HG03025 (cell line): Measurements from ENCODE around the gene BEGAIN.

Experiments used
- ATAC-seq: cut with Tn5 transposase; IDR thresholded peaks from one replicate; pipeline ENCODE4 v1.9.1; 2021; ENCODE audit warnings: mild to moderate bottlenecking, moderate library complexity; ENCODE audit not compliant: unreplicated experiment, low FRiP score

BEGAIN gene

GRCh38 chr14:100539766-100540140, 47.5 kb downstream of the BEGAIN start:
- ATAC-seq: no peak

GRCh38 chr14:100539003-100539660, 48.1 kb downstream of the BEGAIN start:
- no peak for ATAC-seq

DNA sequence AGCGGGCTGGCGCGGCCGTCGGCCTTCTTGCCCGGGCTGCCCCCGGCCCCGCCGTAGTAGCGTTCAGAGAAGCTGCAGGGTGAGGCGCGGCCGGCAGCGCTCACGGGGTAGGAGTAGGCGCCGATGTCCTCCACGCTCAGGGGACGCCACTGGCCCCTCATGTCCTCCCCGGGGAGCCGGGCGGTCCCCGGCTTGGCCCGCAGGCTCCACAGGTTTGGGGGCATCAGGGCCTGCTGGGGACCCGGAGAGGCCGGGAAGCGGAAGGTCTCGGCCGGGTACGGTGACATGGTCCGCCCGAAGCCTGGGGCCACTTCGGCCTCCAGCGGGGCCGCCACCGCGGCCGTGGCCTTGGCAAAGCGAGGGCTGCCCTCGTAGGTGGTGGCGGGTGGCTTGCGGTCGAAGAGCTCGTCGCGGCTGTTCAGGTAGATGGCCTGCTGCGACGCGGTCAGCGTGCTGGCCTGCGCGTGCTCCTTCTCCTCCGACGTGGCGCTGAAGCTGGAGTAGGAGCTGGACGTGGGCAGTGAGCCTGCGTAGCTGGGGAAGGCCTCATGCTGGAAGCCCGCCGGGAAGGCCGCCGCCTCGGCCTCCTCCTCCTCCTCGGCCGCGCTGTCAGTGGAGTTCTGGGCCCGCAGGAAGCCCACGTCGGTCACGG, 48.7 kb downstream of the BEGAIN start:
- no peak for ATAC-seq

DNA sequence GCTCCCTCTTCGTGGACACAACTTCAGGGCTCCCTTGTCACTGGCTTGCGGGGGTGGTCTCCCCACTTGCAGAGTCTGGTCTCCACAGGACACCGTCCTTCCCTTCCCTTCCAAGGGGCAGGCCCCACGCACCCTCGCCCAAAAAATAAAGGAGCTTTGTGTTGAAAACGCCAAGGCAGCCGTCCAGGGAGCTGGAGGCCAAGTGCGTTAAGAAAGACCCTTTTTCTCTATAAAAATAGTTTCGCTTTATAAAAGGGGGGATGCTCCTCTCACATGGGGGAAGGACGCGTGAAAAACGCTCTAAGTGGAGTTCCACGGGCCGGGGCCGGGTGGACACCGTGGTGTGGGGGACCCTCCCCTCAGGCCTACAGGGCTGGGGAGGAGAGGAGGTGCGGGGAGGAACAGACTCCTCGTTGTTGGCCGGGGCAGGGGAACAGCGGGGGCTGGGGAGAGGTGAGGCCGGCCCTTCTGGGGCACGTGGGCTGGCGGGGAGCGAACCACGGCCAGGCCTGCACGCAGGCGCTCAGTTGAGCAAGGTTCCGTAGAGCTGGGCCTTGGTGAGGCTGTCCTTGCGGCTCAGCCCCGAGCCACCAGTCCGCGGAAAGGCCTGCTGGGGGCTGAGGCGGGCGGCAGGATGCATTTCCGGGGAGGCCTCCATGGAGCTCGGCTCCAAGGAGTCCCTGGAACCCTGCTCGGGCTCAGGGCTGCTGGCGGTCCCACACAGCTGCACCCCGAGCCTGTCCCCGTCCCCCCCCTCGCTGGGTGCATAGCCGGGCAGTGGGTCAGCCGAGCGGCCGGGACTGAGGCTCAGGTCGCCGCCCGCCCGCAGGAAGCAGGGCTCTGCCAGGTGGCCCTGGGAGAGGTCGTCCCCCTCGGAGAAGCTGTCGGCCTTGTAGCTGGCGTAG, 49.5 kb downstream of the BEGAIN start:
- no peak for ATAC-seq

- ATAC-seq: no peak
These were observed 50.3 kb downstream of the BEGAIN start for GRCh38 chr14:100536721-100537445.

- ATAC-seq: no peak
These were observed 51.1 kb downstream of the BEGAIN start for GRCh38 chr14:100536121-100536510.

DNA sequence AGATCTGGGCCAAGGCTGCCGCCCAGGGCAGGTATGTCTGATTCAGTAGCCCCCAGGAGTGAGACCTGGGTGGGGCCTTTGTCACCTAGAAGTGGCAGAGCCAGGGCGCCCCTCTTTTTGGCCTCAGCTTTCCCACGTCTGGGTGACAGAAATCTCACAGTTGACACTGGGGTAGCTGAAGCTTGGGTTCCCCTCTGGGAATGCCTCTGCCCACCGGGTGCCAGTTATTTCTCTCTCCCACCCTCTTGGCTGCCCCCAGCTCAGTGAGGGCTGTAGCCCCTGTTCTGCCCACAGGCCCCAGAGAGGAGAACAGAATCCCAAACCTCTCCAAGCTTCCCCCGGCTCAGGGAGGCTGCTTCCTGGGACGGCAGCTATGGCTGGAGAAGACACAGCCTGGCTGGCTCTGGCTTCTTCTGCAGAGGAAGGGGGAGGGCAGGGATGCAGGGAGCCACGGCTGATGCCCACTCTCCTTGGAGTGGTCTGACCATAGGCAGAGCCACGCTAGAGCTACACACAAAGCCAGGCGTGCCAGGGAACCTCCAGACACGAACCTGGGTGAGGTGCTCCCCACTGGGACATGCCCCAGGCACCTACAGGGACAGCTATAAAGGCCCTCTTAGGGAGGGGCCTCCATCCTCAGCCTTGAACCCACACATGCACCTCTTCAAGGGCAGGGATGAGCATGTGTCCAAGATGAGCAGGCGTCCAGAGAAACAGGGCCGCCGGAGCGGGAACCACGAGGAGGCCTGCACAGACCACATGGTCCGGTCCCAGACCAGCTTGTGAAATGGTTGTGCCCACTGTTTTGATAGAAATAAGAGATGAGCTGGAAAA, 51.7 kb downstream of the BEGAIN start:
- ATAC-seq: no peak

- no peak for ATAC-seq
These were observed 52.5 kb downstream of the BEGAIN start for GRCh38 chr14:100534528-100535286.

GRCh38 chr14:100533656-100534485, 53.3 kb downstream of the BEGAIN start:
- ATAC-seq: no peak

DNA sequence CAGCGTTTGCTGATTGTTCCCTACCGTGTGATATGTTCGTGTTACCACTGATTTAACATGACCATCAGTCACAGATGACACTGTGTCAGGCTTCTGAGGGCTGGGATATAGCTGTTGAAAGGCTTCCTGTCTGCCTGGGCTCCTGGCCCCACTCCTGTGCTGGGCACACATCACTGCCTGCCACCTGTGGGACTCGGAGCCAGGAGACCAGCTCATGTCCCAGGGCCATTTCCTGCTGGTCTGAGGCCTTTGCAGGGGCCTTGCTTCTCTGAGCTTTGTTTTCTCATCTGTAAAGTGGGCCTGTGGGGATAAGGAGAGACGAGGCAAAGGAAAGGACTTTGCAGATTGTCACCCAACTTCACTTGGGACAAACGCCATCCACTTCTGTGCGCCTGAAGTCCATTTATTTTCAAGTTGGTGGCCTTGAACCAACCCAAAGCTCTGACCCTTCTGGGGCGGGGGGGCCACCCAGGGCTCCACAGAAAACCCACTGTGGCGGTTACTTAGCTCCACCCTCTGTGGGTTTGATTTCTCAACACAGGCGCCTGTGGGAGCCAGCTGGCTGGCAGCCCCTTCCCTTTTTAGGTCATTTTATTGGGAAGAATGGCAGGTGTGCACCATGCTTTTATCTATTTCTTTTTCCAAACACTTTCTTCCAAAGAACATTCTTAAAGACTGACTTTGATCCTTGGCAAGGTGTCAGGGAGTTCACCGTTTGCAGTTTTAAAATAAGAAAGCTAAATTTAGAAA, 54.1 kb downstream of the BEGAIN start:
- ATAC-seq: no peak

GRCh38 chr14:100532154-100532861, 54.9 kb downstream of the BEGAIN start:
- no peak for ATAC-seq

GRCh38 chr14:100531152-100532121, 55.8 kb downstream of the BEGAIN start:
- ATAC-seq: no peak

DNA sequence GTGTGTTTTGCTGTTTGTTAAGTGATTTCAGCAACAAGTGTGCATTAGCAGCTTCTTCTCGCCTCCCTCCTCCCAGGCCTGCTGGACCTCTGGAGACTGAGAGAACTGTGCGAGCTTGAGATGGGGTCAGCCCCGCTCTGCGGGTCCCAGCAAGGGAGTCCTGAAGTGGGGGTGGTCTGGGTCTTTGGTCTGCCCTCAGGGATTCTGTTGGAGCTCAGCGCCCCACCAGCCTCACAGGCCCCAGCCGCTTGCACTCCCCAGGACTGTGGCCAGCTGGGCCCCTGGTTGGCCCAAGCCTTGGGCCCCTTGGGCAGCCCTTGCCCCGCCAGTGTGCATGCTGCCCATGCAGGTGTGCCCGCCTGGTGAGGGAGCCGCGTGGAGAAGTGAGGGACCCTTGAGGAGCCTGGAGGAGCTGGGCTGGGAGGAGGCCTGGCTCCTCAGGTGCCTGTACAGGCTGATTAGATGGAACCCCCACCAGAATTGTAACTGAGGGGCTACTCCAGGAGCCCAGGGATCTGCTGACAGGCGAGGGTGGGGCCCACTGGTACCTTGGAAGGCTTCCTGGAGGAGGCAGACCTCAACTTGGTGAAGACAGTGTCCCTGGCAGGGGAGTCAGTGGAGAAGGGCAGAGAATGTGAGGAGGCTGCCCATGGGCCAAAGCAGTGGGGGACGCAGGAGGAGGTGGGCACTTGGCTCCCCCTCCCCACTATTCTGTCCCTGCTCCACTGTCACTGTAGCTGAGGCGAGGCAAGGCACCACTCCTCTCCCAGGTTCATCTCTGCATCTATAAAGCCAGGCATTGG, 56.7 kb downstream of the BEGAIN start:
- no peak for ATAC-seq

DNA sequence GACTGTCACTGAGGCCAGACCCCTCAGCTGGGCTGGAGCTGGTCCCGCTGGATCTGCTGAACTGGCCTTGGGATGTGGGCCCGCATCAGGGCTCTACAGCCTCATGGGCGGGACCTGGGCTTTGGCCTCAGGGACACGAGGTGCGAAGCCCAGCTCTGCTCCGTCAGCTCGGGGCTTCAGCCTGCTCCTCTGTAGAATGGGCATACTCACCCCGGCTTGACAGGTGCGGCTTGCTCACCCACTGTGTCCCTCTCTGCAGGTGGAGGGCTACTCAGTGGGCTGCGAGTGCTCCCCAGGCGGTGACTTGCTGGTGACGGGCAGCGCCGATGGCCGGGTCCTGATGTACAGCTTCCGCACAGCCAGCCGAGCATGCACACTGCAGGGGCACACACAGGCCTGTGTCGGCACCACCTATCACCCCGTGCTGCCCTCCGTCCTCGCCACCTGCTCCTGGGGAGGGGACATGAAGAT, 57.6 kb downstream of the BEGAIN start:
- ATAC-seq: no peak

GRCh38 chr14:100528962-100529560, 58.2 kb downstream of the BEGAIN start:
- no peak for ATAC-seq
